Activated naive CD8-positive, alpha-beta T cell treated with anti-CD3 and anti-CD28 coated beads, Interleukin-2, amount 50 U/mL, for 24 hours (primary cell): ENCODE data around the gene IFIT2.
"Not testable (repeated sequence)": the region's sequence is repeated elsewhere in the genome, so short reads cannot be mapped to it uniquely, and the experiment has no call there.

Experiments used
- ATAC-seq: fragments of 150-1000 bp; cut with Tn5 transposase; one replicate; pipeline ENCODE4 v1.10.0; 2021
- DNase-seq: peaks from one replicate; pipeline ENCODE4 v3.0.0; 2021
- H3K27ac Mint-ChIP-seq: one replicate; pipeline ENCODE4 v1.8.0; 2021; ENCODE audit warnings: mild to moderate bottlenecking, mixed read lengths
- H3K27me3 Mint-ChIP-seq: one replicate; pipeline ENCODE4 v1.8.0; 2021; ENCODE audit warnings: mixed read lengths
- H3K36me3 Mint-ChIP-seq: one replicate; pipeline ENCODE4 v1.8.0; 2021; ENCODE audit warnings: low read depth, mixed read lengths
- H3K4me1 Mint-ChIP-seq: one replicate; pipeline ENCODE4 v1.8.0; 2021; ENCODE audit warnings: mixed read lengths
- H3K4me3 Mint-ChIP-seq: one replicate; pipeline ENCODE4 v1.8.0; 2021; ENCODE audit warnings: mild to moderate bottlenecking, moderate library complexity, mixed read lengths
- H3K9me3 Mint-ChIP-seq: one replicate; pipeline ENCODE4 v1.8.0; 2021; ENCODE audit warnings: mixed read lengths

Gene IFIT2

DNA sequence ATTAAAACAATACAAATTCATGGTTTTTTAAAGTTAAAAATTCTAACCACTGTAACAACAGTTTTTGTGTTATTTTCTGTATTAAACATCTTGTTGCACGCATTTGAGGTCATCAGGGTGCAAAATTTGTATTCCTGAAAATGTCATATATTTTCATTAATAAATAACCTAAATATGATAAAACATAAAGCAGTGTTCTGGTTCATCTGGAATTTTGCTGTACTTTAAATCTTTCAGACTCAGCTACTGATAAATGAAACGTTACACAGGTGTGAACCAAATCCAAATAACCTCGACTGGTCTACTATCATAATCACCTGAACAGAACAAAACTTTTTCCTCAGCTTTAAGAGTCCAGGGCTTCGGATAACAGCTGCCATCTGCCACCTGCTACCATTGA, 6.9 kb downstream of the IFIT2 start:
- Mint-ChIP-seq H3K9me3 (peaks cover 5% of the 10 kb centered on the region), H3K27ac (no peak overlapping the region), H3K27me3 (peaks cover 2% of the 10 kb centered on the region), H3K4me1 (peaks cover 6% of the 10 kb centered on the region), H3K4me3 (no peak overlapping the region), H3K36me3 (peaks cover 37% of the 10 kb centered on the region)
- DNase-seq = no peak
- no peak for ATAC-seq

DNA sequence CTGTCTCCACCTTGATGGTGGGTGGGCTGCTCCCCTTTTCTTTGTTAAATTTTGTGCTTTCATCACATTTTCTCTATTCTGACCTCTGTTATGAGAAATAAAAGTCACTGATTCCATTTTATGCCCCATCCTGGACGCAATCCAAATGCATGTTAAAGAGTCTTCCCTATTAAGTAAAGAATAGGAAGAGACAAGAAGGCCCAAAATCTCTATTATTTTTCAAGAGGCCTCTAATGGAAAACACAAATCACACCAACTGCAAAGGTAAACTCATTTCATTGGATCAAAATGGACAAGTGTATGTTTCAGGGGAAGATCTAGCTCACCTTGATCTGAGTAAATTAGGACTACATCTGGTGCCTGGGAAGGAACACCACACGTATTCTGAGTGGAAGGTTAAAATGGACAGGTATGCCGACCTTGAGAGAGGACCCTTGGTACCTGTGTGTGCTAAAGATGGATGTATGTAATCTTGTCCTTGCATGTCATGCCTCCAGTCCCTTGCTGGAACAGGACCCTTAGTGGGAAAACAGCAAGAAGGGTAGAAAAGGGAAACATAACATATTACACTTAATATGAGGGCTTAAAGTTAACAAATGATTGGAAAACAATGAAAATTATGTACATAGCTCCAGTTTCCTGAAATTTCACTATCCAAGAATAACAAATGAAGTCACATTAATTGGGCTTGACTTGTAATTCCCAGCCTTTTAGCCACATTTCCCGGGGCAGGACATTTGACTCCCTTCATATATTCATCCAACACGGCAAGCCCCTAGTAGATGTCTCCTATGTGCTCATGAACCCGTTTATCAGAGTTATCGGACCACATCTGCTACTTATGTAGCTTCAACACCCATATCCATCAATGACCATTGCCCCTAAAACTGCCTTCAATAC, 7.6 kb downstream of the IFIT2 start:
- ATAC-seq = no peak
- Mint-ChIP-seq H3K27ac (no peak overlapping the region), H3K9me3 (peaks cover 5% of the 10 kb centered on the region), H3K4me1 (peaks cover 1% of the 10 kb centered on the region), H3K4me3 (no peak overlapping the region), H3K36me3 (peaks cover 37% of the 10 kb centered on the region), H3K27me3 (peaks cover 2% of the 10 kb centered on the region)
- DNase-seq = no peak

DNA sequence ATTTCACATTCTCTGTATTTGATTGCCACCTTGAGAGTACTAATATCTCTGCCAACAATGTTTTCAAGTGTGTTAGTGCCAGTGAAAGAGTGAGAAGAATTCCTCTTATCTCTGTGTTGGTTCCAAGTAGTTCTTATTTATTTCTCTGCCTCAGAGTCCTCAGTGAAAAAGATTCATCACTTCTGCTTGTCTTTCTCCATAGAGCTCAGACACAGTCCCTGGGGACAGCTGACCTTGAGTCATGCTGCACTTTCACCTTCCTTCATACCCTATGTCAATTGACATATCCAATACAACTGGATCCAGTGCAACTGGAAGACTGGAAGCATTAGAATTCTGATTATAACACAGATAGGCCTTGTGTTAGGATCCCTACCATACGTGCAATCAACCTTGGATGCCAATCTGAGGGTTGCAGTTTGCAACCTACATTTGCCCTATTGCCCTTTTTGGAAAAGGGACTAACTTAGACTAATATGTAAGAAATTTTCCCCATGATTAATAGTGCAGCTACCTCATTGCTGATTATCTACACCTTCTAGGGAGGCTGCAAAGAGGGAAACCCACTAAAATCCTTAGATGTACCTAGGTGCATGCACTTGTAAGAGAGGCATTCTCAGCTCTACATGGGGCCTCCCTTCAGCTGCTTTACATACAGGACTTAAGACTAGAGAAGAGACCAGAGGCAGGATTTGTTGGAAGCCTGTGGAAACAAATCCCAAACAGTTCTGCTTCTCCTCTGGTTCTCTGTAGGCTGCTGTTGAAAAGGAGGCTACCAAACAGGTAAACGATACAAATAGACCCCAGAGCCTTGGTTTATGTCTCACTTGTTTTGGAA, 8.4 kb downstream of the IFIT2 start:
- ATAC-seq (no peak), DNase-seq (no peak)
- Mint-ChIP-seq H3K36me3 (peaks cover 33% of the 10 kb centered on the region), H3K27me3 (peaks cover 2% of the 10 kb centered on the region), H3K9me3 (peaks cover 5% of the 10 kb centered on the region), H3K4me3 (no peak overlapping the region), H3K4me1 (peaks cover 1% of the 10 kb centered on the region), H3K27ac (no peak overlapping the region)

DNA sequence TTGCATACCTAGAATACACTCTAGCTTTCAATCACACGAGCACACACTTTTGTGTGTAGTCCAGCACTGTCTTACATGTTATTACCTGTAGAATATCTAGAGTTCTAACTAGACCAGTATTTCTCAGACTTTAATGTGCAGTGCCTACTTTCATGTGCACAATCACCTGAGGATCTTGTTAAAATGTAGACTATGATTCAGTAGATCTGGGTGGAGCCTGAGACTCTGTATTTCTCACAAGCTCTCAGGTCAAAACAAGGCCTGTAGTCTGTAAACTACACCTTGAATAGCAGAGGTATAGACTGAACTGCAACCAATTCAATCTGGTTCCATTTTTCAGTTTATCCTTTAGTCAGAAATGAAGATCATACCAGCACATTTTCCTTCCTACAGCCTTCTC, 11.1 kb downstream of the IFIT2 start:
- peaks cover 8% of the 10 kb centered on the region for H3K9me3 Mint-ChIP-seq
- peaks cover 10% of the 10 kb centered on the region for H3K36me3 Mint-ChIP-seq
- peaks cover 2% of the 10 kb centered on the region for H3K27me3 Mint-ChIP-seq
- DNase-seq (no peak), ATAC-seq (no peak)
- no peak overlapping the region for H3K4me3 Mint-ChIP-seq
- peaks cover 4% of the 10 kb centered on the region for H3K4me1 Mint-ChIP-seq
- no peak overlapping the region for H3K27ac Mint-ChIP-seq

DNA sequence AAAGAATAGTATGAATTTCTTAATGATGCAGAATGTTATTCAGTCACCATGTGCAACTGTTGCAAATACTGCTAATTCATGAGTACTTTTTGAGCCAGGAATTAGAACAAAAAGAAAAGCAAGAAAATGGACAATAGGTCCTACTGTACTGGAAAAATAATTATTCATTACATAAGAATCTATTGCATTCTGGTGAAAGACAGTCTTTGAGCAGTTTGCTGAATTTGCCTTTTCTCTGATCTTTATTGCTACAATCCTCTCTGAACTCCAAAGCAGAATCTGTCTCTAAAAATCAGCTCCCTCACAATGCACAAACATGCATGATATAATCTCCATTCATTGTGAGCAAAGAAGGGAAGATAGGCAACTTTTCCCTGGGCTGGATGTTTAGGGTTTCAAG, 12.8 kb downstream of the IFIT2 start:
- Mint-ChIP-seq H3K36me3 (peaks cover 2% of the 10 kb centered on the region), H3K9me3 (peaks cover 6% of the 10 kb centered on the region), H3K4me1 (peaks cover 4% of the 10 kb centered on the region), H3K27ac (no peak overlapping the region), H3K4me3 (no peak overlapping the region), H3K27me3 (peaks cover 6% of the 10 kb centered on the region)
- ATAC-seq (no peak), DNase-seq (no peak)

DNA sequence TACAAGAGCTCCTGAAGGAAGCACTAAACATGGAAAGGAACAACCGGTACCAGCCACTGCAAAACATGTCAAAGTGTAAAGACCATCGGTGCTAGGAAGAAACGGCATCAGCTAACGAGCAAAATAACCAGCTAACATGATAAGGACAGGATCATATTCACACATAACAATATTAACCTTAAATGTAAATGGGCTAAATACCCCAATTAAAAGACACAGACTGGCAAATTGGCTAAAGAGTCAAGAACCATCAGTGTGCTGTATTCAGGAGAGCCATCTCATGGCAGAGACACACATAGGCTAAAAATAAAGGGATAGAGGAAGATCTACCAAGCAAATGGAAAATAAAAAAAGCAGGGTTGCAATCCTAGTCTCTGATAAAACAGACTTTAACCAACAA, 16.2 kb downstream of the IFIT2 start:
- not testable (repeated sequence) for H3K36me3 Mint-ChIP-seq, ATAC-seq, DNase-seq, H3K27me3 Mint-ChIP-seq, H3K9me3 Mint-ChIP-seq, H3K4me1 Mint-ChIP-seq, H3K27ac Mint-ChIP-seq, H3K4me3 Mint-ChIP-seq

DNA sequence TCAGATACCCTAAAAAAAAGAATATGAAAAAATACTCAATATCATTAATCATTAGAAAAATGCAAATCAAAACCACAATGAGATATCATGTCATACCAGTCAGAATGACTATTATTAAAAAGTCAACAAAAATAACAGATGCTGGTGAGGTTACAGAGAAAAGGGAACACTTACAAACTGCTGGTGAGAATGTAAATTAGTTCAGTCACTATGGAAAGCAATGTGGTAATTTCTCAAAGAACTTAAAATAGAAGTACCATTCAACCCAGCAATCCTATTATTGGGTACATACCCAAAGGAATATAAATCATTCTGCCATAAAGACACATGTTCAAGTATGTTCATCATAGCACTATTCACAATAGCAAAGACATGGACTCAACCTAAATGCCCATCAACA, 23.2 kb downstream of the IFIT2 start:
- H3K4me1 Mint-ChIP-seq = peaks cover 33% of the 10 kb centered on the region
- H3K27me3 Mint-ChIP-seq = peaks cover 26% of the 10 kb centered on the region
- not testable (repeated sequence) for H3K9me3 Mint-ChIP-seq, DNase-seq, H3K36me3 Mint-ChIP-seq, H3K4me3 Mint-ChIP-seq, ATAC-seq, H3K27ac Mint-ChIP-seq

DNA sequence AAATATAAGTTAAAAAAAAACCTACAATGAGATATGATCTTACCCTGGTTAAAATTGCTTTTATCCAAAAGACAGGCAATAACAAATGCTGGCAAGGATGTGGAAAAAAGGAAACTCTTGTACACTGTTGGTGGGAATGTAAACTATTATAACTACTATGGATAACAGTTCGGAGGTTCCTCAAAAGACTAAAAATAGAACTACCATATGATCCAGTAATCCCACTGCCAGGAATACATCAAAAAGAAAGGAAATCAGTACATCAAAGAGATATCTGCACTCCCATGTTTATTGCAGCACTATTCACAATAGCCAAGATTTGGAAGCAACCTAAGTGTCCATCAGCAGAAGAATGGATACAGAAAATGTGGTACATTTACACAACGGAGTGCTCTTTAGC, 24.0 kb downstream of the IFIT2 start:
- Mint-ChIP-seq H3K27me3 (peaks cover 26% of the 10 kb centered on the region), H3K4me1 (peaks cover 41% of the 10 kb centered on the region)
- not testable (repeated sequence) for H3K27ac Mint-ChIP-seq, ATAC-seq, H3K4me3 Mint-ChIP-seq, H3K36me3 Mint-ChIP-seq, H3K9me3 Mint-ChIP-seq, DNase-seq

DNA sequence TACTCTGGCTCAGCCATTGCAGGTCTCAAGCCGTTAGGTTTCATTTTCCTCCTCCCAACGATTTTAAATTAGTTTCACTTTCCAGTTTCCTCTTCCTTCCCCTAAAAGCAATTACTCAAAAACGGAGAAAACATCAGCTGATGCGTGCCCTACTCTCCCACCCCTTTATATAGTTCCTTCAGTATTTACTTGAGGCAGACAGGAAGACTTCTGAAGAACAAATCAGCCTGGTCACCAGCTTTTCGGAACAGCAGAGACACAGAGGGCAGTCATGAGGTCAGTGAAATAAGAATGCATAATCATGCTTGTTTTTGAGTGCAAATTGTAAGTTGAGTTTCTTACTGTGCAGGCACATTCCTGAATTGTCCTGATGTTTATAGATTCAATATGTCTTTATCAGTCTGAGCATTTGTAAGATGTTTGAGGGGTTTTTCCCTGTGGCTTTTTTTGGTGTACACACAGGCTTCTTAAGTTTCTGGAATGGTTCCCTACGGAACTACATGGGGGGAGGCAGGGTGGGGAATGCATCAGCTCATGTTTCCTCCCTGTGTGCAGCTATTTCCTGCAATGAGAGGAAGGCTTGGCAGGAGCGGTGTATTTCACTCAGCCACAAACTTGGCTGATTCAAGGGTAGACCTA, 26.1 kb downstream of the IFIT2 start, which contains the start of gene IFIT3:
Gene IFIT3 (plus strand): TSS at position 195 of the 639 bp plus-strand sequence. CDS start 77 bp downstream, at position 272.
- Mint-ChIP-seq H3K27ac (peak within 1 kb of the TSS; percentile 80), H3K9me3 (peaks cover 4% of the 10 kb centered on the region), H3K4me1 (peaks cover 61% of the 10 kb centered on the region)

DNA sequence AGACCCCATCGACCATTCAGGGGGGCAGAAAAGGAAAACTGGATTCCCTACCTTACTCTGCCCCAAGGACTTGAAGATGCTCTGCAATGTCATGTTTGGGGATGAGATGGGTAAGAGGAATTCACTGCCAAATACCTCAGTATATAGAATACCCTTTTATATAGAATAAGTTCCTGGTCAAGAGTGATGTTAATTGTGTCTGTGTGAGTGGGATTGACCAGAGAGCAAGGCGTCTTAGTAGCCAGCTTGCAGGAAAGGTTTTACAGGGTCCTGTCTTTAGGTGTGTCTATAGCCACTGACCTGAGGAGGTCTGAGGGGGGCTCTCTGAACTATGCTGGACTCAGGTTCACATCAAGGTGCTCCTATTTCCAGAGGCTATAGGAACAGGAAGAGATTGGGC, 27.3 kb downstream of the IFIT2 start:
- peaks cover 1% of the 10 kb centered on the region for H3K36me3 Mint-ChIP-seq
- no peak overlapping the region for H3K4me3 Mint-ChIP-seq
- ATAC-seq = no peak
- H3K4me1 Mint-ChIP-seq = peaks cover 73% of the 10 kb centered on the region
- DNase-seq = no peak
- peaks cover 4% of the 10 kb centered on the region for H3K9me3 Mint-ChIP-seq
- H3K27me3 Mint-ChIP-seq = peaks cover 18% of the 10 kb centered on the region
- no peak overlapping the region for H3K27ac Mint-ChIP-seq

More for the DNA sequence above, 26.1 kb downstream of the IFIT2 start, which contains the start of gene IFIT3:
- peaks cover 22% of the 10 kb centered on the region for H3K27me3 Mint-ChIP-seq
- peaks cover 1% of the 10 kb centered on the region for H3K36me3 Mint-ChIP-seq
- H3K4me3 Mint-ChIP-seq = peak within 1 kb of the TSS; percentile 85
- peak; percentile 34 for ATAC-seq
- no peak for DNase-seq

DNA sequence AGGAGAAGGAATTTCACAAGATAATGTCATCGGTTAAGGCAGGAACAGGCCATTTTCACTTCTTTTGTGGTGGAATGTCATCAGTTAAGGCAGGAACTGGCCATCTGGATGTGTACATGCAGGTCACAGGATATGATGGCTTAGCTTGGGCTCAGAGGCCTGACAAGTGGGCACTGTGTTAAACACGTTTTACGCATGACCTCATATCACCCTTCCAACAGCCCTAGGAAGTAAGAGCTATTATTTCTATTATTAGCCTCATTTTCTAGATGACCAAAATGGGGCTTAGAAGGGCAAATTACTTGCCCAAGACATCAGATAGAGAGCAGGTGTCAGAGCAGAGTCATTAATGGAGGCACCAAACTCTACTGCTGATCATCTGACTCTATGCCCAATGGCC, 28.2 kb downstream of the IFIT2 start:
- H3K9me3 Mint-ChIP-seq, H3K27ac Mint-ChIP-seq, ATAC-seq, H3K36me3 Mint-ChIP-seq, DNase-seq: not testable (repeated sequence)
- Mint-ChIP-seq H3K27me3 (peaks cover 16% of the 10 kb centered on the region), H3K4me1 (peaks cover 80% of the 10 kb centered on the region), H3K4me3 (peak overlapping the region; percentile 28)

DNA sequence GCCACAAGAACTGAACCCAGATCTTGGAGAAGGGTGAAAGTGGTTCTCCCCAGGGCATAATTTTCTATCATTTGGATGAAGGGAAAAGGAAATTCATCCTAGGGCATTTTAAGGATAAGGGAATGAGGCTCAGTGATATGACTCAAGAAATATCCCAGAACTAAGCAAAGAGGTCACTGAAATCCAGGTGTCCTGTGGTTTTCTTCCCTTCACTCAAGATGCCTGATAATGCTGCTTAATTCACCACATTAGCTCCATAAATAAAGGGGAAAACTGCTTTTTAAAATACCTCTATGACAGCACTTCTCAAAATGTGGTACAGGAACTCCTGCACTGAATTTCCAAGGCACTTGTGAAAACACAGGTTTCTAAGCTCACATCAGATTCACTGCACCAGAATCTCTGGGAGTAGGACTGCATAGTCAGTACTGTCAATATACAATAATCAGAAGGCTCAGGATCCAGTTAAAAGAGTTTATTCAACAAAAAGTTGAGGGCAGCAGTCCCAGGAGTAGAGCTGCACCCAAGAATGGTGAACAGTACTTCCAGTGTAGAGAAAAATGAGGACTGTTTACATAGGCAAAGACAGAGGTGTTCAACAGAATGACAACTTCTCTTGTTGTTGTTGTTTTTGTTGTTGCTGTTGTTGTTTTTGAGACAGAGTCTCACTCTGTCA, 28.8 kb downstream of the IFIT2 start:
- ATAC-seq = no peak

DNA sequence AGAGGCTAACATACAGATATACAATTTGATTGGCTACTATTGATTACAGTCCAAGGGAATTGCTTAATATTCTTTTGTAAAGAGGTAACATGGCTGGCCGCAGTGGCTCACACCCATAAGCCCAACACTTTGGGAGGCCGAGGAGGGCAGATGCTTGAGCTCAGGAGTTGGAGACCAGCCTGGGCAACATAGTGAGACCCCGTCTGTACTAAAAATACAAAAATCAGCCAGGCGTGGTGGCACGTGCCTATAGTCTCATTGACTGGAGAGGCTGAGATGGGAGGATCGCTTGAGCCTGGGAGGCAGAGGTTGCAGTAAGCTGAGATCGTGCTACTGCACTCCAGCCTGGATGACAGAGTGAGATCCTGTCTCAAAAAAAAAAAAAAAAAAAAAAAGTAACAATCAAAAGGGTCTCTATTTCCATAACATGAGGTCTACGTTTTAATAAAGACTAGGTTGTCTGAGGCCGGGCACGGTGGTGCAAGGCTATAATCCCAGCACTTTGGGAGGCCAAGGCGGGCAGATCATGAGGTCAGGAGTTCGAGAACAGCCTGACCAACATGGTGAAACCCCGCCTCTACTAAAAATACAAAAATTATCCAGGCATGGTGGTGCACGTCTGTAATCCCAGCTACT, 29.8 kb downstream of the IFIT2 start:
- ATAC-seq, DNase-seq, H3K36me3 Mint-ChIP-seq, H3K9me3 Mint-ChIP-seq: not testable (repeated sequence)
- H3K4me3 Mint-ChIP-seq = peak overlapping the region; percentile 62
- peaks cover 85% of the 10 kb centered on the region for H3K4me1 Mint-ChIP-seq
- peak overlapping the region; percentile 78 for H3K27ac Mint-ChIP-seq
- peaks cover 22% of the 10 kb centered on the region for H3K27me3 Mint-ChIP-seq

More for the DNA sequence above, 28.8 kb downstream of the IFIT2 start:
- Mint-ChIP-seq H3K4me1 (peaks cover 86% of the 10 kb centered on the region), H3K9me3 (no peaks in the 10 kb centered on the region), H3K27ac (peak overlapping the region; percentile 21), H3K27me3 (peaks cover 22% of the 10 kb centered on the region), H3K36me3 (peaks cover 1% of the 10 kb centered on the region), H3K4me3 (no peak overlapping the region)
- no peak for DNase-seq
